GM19372 (cell line): ENCODE data around the gene OGFOD3.

ENCODE experiments used
- ATAC-seq: cut with Tn5 transposase; IDR thresholded peaks from one replicate; pipeline ENCODE4 v1.9.1; 2021; ENCODE audit warnings: mild to moderate bottlenecking, low read depth, moderate library complexity; ENCODE audit not compliant: unreplicated experiment

Gene OGFOD3

GRCh38 chr17:82344175-82344907, 74.0 kb downstream of the OGFOD3 start:
- no peak for ATAC-seq

GRCh38 chr17:82343560-82343959, 74.8 kb downstream of the OGFOD3 start:
- no peak for ATAC-seq

GRCh38 chr17:82342361-82343079, 75.9 kb downstream of the OGFOD3 start:
- no peak for ATAC-seq

- no peak for ATAC-seq
These were observed 78.5 kb downstream of the OGFOD3 start for GRCh38 chr17:82339634-82340580.
